Kidney (tissue), 14 donors: ENCODE results near the gene RAET1E. TPM values are rescaled to one million over a fixed set of nuclear protein-coding genes. Genes with fewer than 3 reads are reported as not detected.
"Not testable (repeated sequence)": the region's sequence is repeated elsewhere in the genome, so short reads cannot be mapped to it uniquely, and the experiment has no call there.

Source experiments
- DNase-seq, 5 donors: peaks; one replicate each; pipeline ENCODE4 v3.0.0-alpha.2; 2013 to 2020
- FAIRE-seq: peaks from 2 replicates; lab custom pipeline; 2012; peaks lifted over from hg19 to GRCh38; lab: Jason Lieb, UNC
- H3K27ac ChIP-seq, 2 donors: one replicate each; pipeline ENCODE4 v1.7.0; 2013; ENCODE audit warnings: low read depth in 2 of 2, low read length in 2 of 2, inconsistent platforms in 1 of 2
- H3K27me3 ChIP-seq: one replicate; pipeline ENCODE4 v1.7.1; 2013; ENCODE audit warnings: low read length, inconsistent platforms; ENCODE audit not compliant: control insufficient read depth, insufficient read depth
- H3K36me3 ChIP-seq, 3 donors: one replicate each; pipeline versions ENCODE4 v1.7.0 to v1.7.1; 2013; ENCODE audit warnings: low read length in 3 of 3, control low read depth in 1 of 3, inconsistent platforms in 1 of 3; ENCODE audit not compliant: insufficient read depth in 3 of 3, control insufficient read depth in 2 of 3
- H3K4me1 ChIP-seq, 3 donors: one replicate each; pipeline versions ENCODE4 v1.7.0 to v1.7.1; 2013; ENCODE audit warnings: low read length in 3 of 3, inconsistent platforms in 1 of 3, low read depth in 1 of 3; ENCODE audit not compliant: control insufficient read depth in 2 of 3, insufficient read depth in 2 of 3
- H3K4me3 ChIP-seq, 3 donors: one replicate each; pipeline versions ENCODE4 v1.7.0 to v1.8.1; 2013; ENCODE audit warnings: low read length in 3 of 3, control low read depth in 1 of 3, inconsistent platforms in 1 of 3
- H3K9ac ChIP-seq, 3 donors: one replicate each; pipeline versions ENCODE4 v1.7.0 to v1.7.1; 2013; ENCODE audit warnings: low read length in 3 of 3, control low read depth in 1 of 3, inconsistent platforms in 1 of 3
- H3K9me3 ChIP-seq, 3 donors: one replicate each; pipeline versions ENCODE4 v1.7.0 to v1.7.1; 2013; ENCODE audit warnings: low read length in 3 of 3, control low read depth in 1 of 3, inconsistent platforms in 1 of 3; ENCODE audit not compliant: control insufficient read depth in 2 of 3, insufficient read depth in 1 of 3
- intact Hi-C: fragments of 100-400 bp; cut with DNase I; formaldehyde crosslinking; loops from one replicate; pipeline ENCODE4 v1.11.1; 2022
- polyA plus RNA-seq: library from polyadenylated mRNA; stranded (reverse); fragments of 350-450 nt; fragmentation: Illumina TruSeq; extraction: RNeasy Lipid Tissue Mini Kit (QIAGEN cat#74804); gene quantifications from one replicate; pipeline ENCODE4 v1.2.3, GENCODE V29; 2014; ENCODE audit warnings: low read depth, low replicate concordance; ENCODE audit not compliant: insufficient read depth
- total RNA-seq: library from RNA; stranded (reverse); fragmentation: NEBNext Ultra II Directional; extraction: Animal tissue kit (Norgen Biotek cat#: 25700); gene quantifications from one replicate; pipeline ENCODE4 v1.2.1, GENCODE V29; 2021
- TF ChIP-seq, protein P1 (sequence below): IDR thresholded peaks from 3 replicates; pipeline ENCODE4 v1.5.1; 2012; ENCODE audit warnings: mild to moderate bottlenecking, moderate library complexity, borderline replicate concordance; ENCODE audit not compliant: insufficient read depth; ENCODE audit errors: extremely low read depth
- donor health status: control.
- donor health status: control.
- donor health status: control.
- donor health status: control.
- donor health status: control.
- donor health status: DM: yes; HTN: yes; CAD: no.
- donor health status: Normal renal cell carcinoma (clear cell type).

The RAET1E gene
- total and polyA plus RNA-seq, 2 donors from 2014 or later = 1.0 to 3.1 TPM

DNA sequence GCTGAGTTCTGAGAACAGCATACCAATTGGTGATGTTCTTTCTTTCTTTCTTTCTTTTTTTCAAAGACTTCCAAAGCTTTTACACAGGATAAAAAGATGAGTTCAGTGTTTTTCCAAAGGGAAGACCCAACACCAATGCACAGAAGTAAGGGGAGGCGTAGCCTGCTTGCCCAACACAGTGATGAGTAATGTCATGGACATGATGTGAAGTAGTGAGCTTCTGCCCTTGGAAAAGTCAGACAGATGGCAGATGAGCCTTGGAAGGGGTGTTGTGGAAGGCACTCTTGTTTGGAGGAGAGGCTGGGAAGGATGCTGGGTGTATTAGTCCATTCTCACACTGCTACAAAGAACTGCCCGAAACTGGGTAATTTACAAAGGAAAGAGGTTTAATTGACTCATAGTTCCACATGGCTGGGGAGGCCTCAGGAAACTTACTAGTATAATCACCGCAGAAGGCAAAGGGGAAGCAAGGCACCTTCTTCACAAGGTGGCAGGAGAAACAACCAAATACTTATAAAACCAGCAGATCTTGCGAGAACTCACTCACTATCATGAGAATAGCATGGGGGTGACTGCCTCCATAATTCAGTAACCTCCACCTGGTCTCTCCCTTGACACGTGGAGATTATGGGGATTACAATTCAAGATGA is 46.3 kb downstream of the RAET1E start:
- TF ChIP-seq, protein P1, sequence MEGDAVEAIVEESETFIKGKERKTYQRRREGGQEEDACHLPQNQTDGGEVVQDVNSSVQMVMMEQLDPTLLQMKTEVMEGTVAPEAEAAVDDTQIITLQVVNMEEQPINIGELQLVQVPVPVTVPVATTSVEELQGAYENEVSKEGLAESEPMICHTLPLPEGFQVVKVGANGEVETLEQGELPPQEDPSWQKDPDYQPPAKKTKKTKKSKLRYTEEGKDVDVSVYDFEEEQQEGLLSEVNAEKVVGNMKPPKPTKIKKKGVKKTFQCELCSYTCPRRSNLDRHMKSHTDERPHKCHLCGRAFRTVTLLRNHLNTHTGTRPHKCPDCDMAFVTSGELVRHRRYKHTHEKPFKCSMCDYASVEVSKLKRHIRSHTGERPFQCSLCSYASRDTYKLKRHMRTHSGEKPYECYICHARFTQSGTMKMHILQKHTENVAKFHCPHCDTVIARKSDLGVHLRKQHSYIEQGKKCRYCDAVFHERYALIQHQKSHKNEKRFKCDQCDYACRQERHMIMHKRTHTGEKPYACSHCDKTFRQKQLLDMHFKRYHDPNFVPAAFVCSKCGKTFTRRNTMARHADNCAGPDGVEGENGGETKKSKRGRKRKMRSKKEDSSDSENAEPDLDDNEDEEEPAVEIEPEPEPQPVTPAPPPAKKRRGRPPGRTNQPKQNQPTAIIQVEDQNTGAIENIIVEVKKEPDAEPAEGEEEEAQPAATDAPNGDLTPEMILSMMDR = no peak
- DNase-seq = no peak
- H3K4me3 ChIP-seq = no peak overlapping the region
- intact Hi-C loops = no loop called here
- H3K27me3 ChIP-seq = no peaks in the 10 kb centered on the region
- H3K27ac ChIP-seq = no peak overlapping the region
- no peak for FAIRE-seq
- peaks cover 0 to 5% (median 0%) of the 10 kb centered on the region in 3 donors for H3K4me1 ChIP-seq
- H3K36me3 ChIP-seq = peaks cover 0 to 4% (median 0%) of the 10 kb centered on the region in 3 donors
- H3K9ac ChIP-seq = no peak overlapping the region
- no peaks in the 10 kb centered on the region for H3K9me3 ChIP-seq

DNA sequence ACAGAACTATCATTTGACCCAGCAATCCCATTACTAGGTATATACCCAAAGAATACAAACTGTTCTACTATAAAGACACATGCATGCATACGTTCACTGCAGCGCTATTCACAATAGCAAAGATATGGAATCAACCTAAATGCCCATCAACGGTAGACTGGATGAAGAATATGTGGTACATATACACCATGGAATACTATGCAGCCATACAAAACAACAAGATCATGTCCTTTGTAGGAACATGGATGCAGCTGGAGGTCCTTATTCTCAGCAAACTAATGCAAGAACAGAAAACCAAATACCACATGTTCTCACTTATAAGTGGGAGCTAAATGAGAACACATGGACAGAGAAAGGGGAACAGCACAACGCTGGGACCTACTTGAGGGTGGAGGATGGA is 49.6 kb downstream of the RAET1E start:
- H3K27me3 ChIP-seq, H3K9me3 ChIP-seq, H3K4me3 ChIP-seq, H3K27ac ChIP-seq, H3K4me1 ChIP-seq, H3K9ac ChIP-seq, FAIRE-seq, DNase-seq, intact Hi-C loops, H3K36me3 ChIP-seq: not testable (repeated sequence)

Other genes starting within 250 kb of the RAET1E start
- gene KATNA1, start 249.4 kb downstream of the RAET1E start, total RNA-seq = 16.0 TPM
- 18.1 TPM for gene KATNA1, start 249.4 kb downstream of the RAET1E start, polyA plus RNA-seq
- gene LATS1, start 180.0 kb downstream of the RAET1E start, total RNA-seq = 32.4 TPM
- gene LATS1, start 180.0 kb downstream of the RAET1E start, polyA plus RNA-seq = 3.3 TPM
- gene NUP43, start 151.6 kb downstream of the RAET1E start, total RNA-seq = 36.1 TPM
- 9.9 TPM for gene NUP43, start 151.6 kb downstream of the RAET1E start, polyA plus RNA-seq
- 62.8 TPM for gene PCMT1, start 148.4 kb downstream of the RAET1E start, total RNA-seq
- 71.2 TPM for gene PCMT1, start 148.4 kb downstream of the RAET1E start, polyA plus RNA-seq
- 34.0 TPM for gene LRP11, start 33.8 kb downstream of the RAET1E start, total RNA-seq
- 22.1 TPM for gene LRP11, start 33.8 kb downstream of the RAET1E start, polyA plus RNA-seq
- gene RAET1G, start 25.0 kb upstream of the RAET1E start, total RNA-seq = 0.41 TPM
- 1.3 TPM for gene RAET1G, start 25.0 kb upstream of the RAET1E start, polyA plus RNA-seq
- gene ULBP2, start 43.9 kb upstream of the RAET1E start, total RNA-seq = 1.3 TPM
- gene ULBP2, start 43.9 kb upstream of the RAET1E start, polyA plus RNA-seq = 2.5 TPM
- gene ULBP1, start 65.8 kb upstream of the RAET1E start, total RNA-seq = 0.72 TPM
- 0.47 TPM for gene ULBP1, start 65.8 kb upstream of the RAET1E start, polyA plus RNA-seq
- 3.3 TPM for gene RAET1L, start 127.4 kb upstream of the RAET1E start, total RNA-seq
- gene RAET1L, start 127.4 kb upstream of the RAET1E start, polyA plus RNA-seq = not detected
- gene ULBP3, start 171.0 kb upstream of the RAET1E start, total RNA-seq = 5.0 TPM
- 0.71 TPM for gene ULBP3, start 171.0 kb upstream of the RAET1E start, polyA plus RNA-seq
- gene PPP1R14C, start 244.9 kb upstream of the RAET1E start, total RNA-seq = 15.8 TPM
- 6.5 TPM for gene PPP1R14C, start 244.9 kb upstream of the RAET1E start, polyA plus RNA-seq